H1 (cell line): ENCODE results near the gene TBCD. TPM values are rescaled to one million over a fixed set of nuclear protein-coding genes. Genes with fewer than 3 reads are reported as not detected.

Source experiments
- CTCF ChIA-PET: fragments of 300-600 bp; sonication (Branson Sonifier 250); formaldehyde crosslinking; loops from one replicate; lab custom pipeline; 2021; ENCODE audit not compliant: partially characterized antibody; lab: Charles Lee
- POLR2A ChIA-PET: fragments of 300-600 bp; sonication (Branson Sonifier 250); formaldehyde crosslinking; loops from one replicate; lab custom pipeline; 2021; ENCODE audit warnings: inconsistent platforms; ENCODE audit not compliant: partially characterized antibody; lab: Charles Lee
- DNase-seq, 2 experiments: peaks; one replicate each; pipeline versions ENCODE4 v3.0.0 to v3.0.0-alpha.2; 2010 to 2022; ENCODE audit warnings: low spot score in 2 of 2, low read depth in 1 of 2, mixed read lengths in 1 of 2
- FAIRE-seq: peaks from 2 replicates; lab custom pipeline; 2011; peaks lifted over from hg19 to GRCh38; lab: Jason Lieb, UNC
- H2AFZ ChIP-seq: 2 replicates; pipeline ENCODE4 v1.8.1; 2012; ENCODE audit warnings: low read length, inconsistent platforms
- H2AK5ac ChIP-seq: 2 replicates; pipeline ENCODE4 v1.6.1; 2013; ENCODE audit warnings: low read depth, low read length
- H2BK120ac ChIP-seq: replicated peaks from 2 replicates; pipeline ENCODE3; 2013; ENCODE audit warnings: low read depth, low read length, inconsistent platforms
- H2BK12ac ChIP-seq: 2 replicates; pipeline ENCODE4 v1.6.1; 2013; ENCODE audit warnings: low read depth, low read length
- H2BK15ac ChIP-seq: 2 replicates; pipeline ENCODE4 v1.6.1; 2013; ENCODE audit warnings: low read length
- H2BK20ac ChIP-seq: 2 replicates; pipeline ENCODE4 v1.6.1; 2013; ENCODE audit warnings: low read length
- H2BK5ac ChIP-seq: 2 replicates; pipeline ENCODE4 v1.6.1; 2013; ENCODE audit warnings: low read depth, low read length
- H3K14ac ChIP-seq: 2 replicates; pipeline ENCODE4 v1.6.1; 2013; ENCODE audit warnings: inconsistent platforms; ENCODE audit not compliant: insufficient read length
- H3K18ac ChIP-seq: 2 replicates; pipeline ENCODE4 v1.6.1; 2013; ENCODE audit warnings: low read length; ENCODE audit errors: extremely low read depth
- H3K23ac ChIP-seq: 2 replicates; pipeline ENCODE4 v1.6.1; 2013; ENCODE audit warnings: inconsistent platforms; ENCODE audit not compliant: insufficient read length
- H3K23me2 ChIP-seq: 2 replicates; pipeline ENCODE4 v1.6.1; 2013; ENCODE audit warnings: low read depth, low read length
- H3K27ac ChIP-seq: 2 replicates; pipeline ENCODE4 v1.6.1; 2011; ENCODE audit warnings: low read depth, low read length, inconsistent platforms
- H3K27me3 ChIP-seq, 4 experiments: replicated peaks in 1 of 4; 1 replicate in 1 of 4; 2 replicates in 3 of 4; pipeline versions ENCODE4 v1.6.1 to v1.8.1; 2011 to 2013; ENCODE audit warnings: low read length in 3 of 4, mild to moderate bottlenecking in 3 of 4, inconsistent platforms in 2 of 4, mixed read lengths in 2 of 4, moderate library complexity in 1 of 4; ENCODE audit not compliant: control insufficient read depth in 3 of 4, insufficient read depth in 3 of 4; ENCODE audit errors: extremely low read depth in 1 of 4
- H3K36me3 ChIP-seq, 4 experiments: 2 replicates each; pipeline versions ENCODE4 v1.6.1 to v1.8.1; 2011 to 2013; ENCODE audit warnings: mild to moderate bottlenecking in 4 of 4, low read length in 3 of 4, moderate library complexity in 2 of 4, control low read depth in 1 of 4, inconsistent platforms in 1 of 4; ENCODE audit not compliant: insufficient read depth in 4 of 4, control insufficient read depth in 2 of 4
- H3K4ac ChIP-seq: replicated peaks from 2 replicates; pipeline ENCODE3; 2013; ENCODE audit warnings: low read length, low read depth, mixed read lengths, inconsistent platforms; ENCODE audit not compliant: insufficient read length
- H3K4me1 ChIP-seq, 4 experiments: replicated peaks in 1 of 4; 1 replicate in 1 of 4; 2 replicates in 3 of 4; pipeline versions ENCODE4 v1.6.1 to v1.8.1; 2011 to 2013; ENCODE audit warnings: low read length in 3 of 4, inconsistent platforms in 2 of 4, mixed read lengths in 1 of 4; ENCODE audit not compliant: insufficient read depth in 4 of 4, control insufficient read depth in 3 of 4
- H3K4me2 ChIP-seq, 2 experiments: 2 replicates each; pipeline versions ENCODE4 v1.6.1 to v1.8.1; 2011 to 2013; ENCODE audit warnings: low read depth in 2 of 2, low read length in 2 of 2, control low read depth in 1 of 2, inconsistent platforms in 1 of 2, mild to moderate bottlenecking in 1 of 2; ENCODE audit not compliant: insufficient read depth in 1 of 2
- H3K4me3 ChIP-seq, 4 experiments: fragments of 200-600, 300-600 bp in 1 of 4; sonication (generic), shearing (Covaris generic), sonication (Bioruptor Twin) in 1 of 4; 2 replicates each; pipeline versions ENCODE4 v1.5.1 to v1.8.1; 2011 to 2016; ENCODE audit warnings: low read length in 4 of 4, low read depth in 3 of 4, control low read depth in 2 of 4, inconsistent platforms in 2 of 4, mild to moderate bottlenecking in 2 of 4, mixed read lengths in 1 of 4, moderate library complexity in 1 of 4; ENCODE audit not compliant: insufficient read depth in 2 of 4; ENCODE audit errors: extremely low read depth in 1 of 4
- H3K56ac ChIP-seq: replicated peaks from 2 replicates; pipeline ENCODE3; 2013; ENCODE audit warnings: low read depth, mild to moderate bottlenecking, mixed read lengths, low read length, inconsistent platforms; ENCODE audit not compliant: insufficient read length
- H3K79me1 ChIP-seq: 2 replicates; pipeline ENCODE4 v1.6.1; 2013; ENCODE audit warnings: low read depth, low read length, control low read depth
- H3K79me2 ChIP-seq, 2 experiments: 2 replicates each; pipeline versions ENCODE4 v1.6.1 to v1.8.1; 2012 to 2013; ENCODE audit warnings: low read length in 2 of 2, mild to moderate bottlenecking in 2 of 2, inconsistent platforms in 1 of 2; ENCODE audit not compliant: insufficient read depth in 2 of 2, control insufficient read depth in 1 of 2
- H3K9ac ChIP-seq, 4 experiments: replicated peaks in 1 of 4; 1 replicate in 1 of 4; 2 replicates in 3 of 4; pipeline versions ENCODE4 v1.6.1 to v1.8.1; 2011 to 2013; ENCODE audit warnings: low read depth in 3 of 4, low read length in 3 of 4, control low read depth in 2 of 4, mild to moderate bottlenecking in 2 of 4, moderate library complexity in 2 of 4, inconsistent platforms in 1 of 4; ENCODE audit errors: extremely low read depth in 1 of 4
- H3K9me3 ChIP-seq, 2 experiments: 2 replicates each; pipeline versions ENCODE4 v1.6.1 to v1.8.1; 2012 to 2013; ENCODE audit warnings: mild to moderate bottlenecking in 2 of 2, moderate library complexity in 2 of 2, control low read depth in 1 of 2, inconsistent platforms in 1 of 2, low read depth in 1 of 2, low read length in 1 of 2, mixed read lengths in 1 of 2; ENCODE audit not compliant: insufficient read depth in 2 of 2
- H4K20me1 ChIP-seq, 2 experiments: replicated peaks in 1 of 2; 2 replicates each; pipeline versions ENCODE3 to v1.8.1; 2011 to 2013; ENCODE audit warnings: inconsistent platforms in 2 of 2, low read length in 2 of 2, mild to moderate bottlenecking in 1 of 2; ENCODE audit not compliant: insufficient read depth in 2 of 2, control insufficient read depth in 1 of 2
- H4K5ac ChIP-seq: 2 replicates; pipeline ENCODE4 v1.6.1; 2013; ENCODE audit warnings: low read length, low read depth, mixed read lengths, inconsistent platforms; ENCODE audit not compliant: insufficient read length
- H4K8ac ChIP-seq: 2 replicates; pipeline ENCODE4 v1.8.0; 2013; ENCODE audit warnings: mild to moderate bottlenecking, moderate library complexity, low read length, inconsistent platforms; ENCODE audit not compliant: insufficient read depth; ENCODE audit errors: extremely low read depth
- H4K91ac ChIP-seq: replicated peaks from 2 replicates; pipeline ENCODE3; 2013; ENCODE audit warnings: low read length, mixed read lengths, inconsistent platforms; ENCODE audit not compliant: insufficient read length
- BACH1 ChIP-seq: IDR thresholded peaks from 2 replicates; pipeline ENCODE4 v1.6.1; 2012; ENCODE audit warnings: low read length, improper control_type of control experiment
- CBX5 ChIP-seq: fragments of 300-800, 300-1000 bp; sonication (generic); IDR thresholded peaks from 2 replicates; pipeline ENCODE4 v1.7.1; 2016; ENCODE audit warnings: antibody characterized with exemption, low read length, low read depth
- CBX8 ChIP-seq: fragments of 300-800, 300-1000 bp; sonication (generic); IDR thresholded peaks from 2 replicates; pipeline ENCODE4 v1.7.1; 2016; ENCODE audit warnings: low read depth, low read length, borderline replicate concordance
- CEBPB ChIP-seq: IDR thresholded peaks from 2 replicates; pipeline ENCODE4 v1.6.1; 2012; ENCODE audit warnings: low read depth, low read length
- EGR1 ChIP-seq: IDR thresholded peaks from 2 replicates; pipeline ENCODE4 v1.6.1; 2011; ENCODE audit warnings: low read depth, low read length, borderline replicate concordance
- HDAC6 ChIP-seq: IDR thresholded peaks from one replicate; pipeline ENCODE4 v1.7.1; 2012; ENCODE audit warnings: low read depth, mild to moderate bottlenecking, inconsistent platforms, low read length, moderate library complexity
- KDM1A ChIP-seq: fragments of 200-600, 300-600 bp; sonication (generic); IDR thresholded peaks from 2 replicates; pipeline ENCODE4 v1.7.1; 2016; ENCODE audit warnings: mild to moderate bottlenecking, low read length, borderline replicate concordance
- NRF1 ChIP-seq: IDR thresholded peaks from 2 replicates; pipeline ENCODE4 v1.6.1; 2011; ENCODE audit warnings: mild to moderate bottlenecking, low read depth, low read length, improper control_type of control experiment
- PHF8 ChIP-seq: fragments of 200-600 bp; sonication (generic); conservative IDR thresholded peaks from 2 replicates; pipeline ENCODE4 v1.7.1; 2012; ENCODE audit warnings: low read depth, mild to moderate bottlenecking, inconsistent platforms, low read length, moderate library complexity
- SIX5 ChIP-seq: IDR thresholded peaks from 2 replicates; pipeline ENCODE4 v1.6.1; 2011; ENCODE audit warnings: mild to moderate bottlenecking, low read depth, low read length
- SP2 ChIP-seq: IDR thresholded peaks from 2 replicates; pipeline ENCODE4 v1.6.1; 2012; ENCODE audit warnings: mild to moderate bottlenecking, low read length, inconsistent platforms
- SRF ChIP-seq: IDR thresholded peaks from 2 replicates; pipeline ENCODE4 v1.6.1; 2011; ENCODE audit warnings: mild to moderate bottlenecking, low read depth, low read length, moderate library complexity
- YY1 ChIP-seq: IDR thresholded peaks from 2 replicates; pipeline ENCODE4 v1.6.1; 2011; ENCODE audit warnings: low read depth, mild to moderate bottlenecking, low read length
- WGBS, 2 experiments: shearing (Covaris generic) in 1 of 2; methylation state at CpG; one replicate each; pipeline versions ENCODE4 v1.1.6 to v1.1.7; 2013 to 2015; ENCODE audit warnings: low lambda C conversion rate in 2 of 2, mixed read lengths in 2 of 2, inconsistent platforms in 1 of 2, low coverage in 1 of 2, missing lambda C conversion rate in 1 of 2; ENCODE audit not compliant: insufficient replicate concordance in 2 of 2, insufficient coverage in 1 of 2, insufficient read length in 1 of 2; ENCODE audit errors: extremely low coverage in 1 of 2, missing lambda C conversion rate in 1 of 2; 5-methylcytosine and 5-hydroxymethylcytosine counted together
- polyA plus RNA-seq, 7 experiments: library from polyadenylated mRNA; depleted of rRNA in 3 of 7; stranded (reverse) in 5 of 7; unstranded in 2 of 7; fragments of >200 nt in 5 of 7; fragments of 200-250 nt in 2 of 7; gene quantifications; 1 replicate in 5 of 7; 2 replicates in 1 of 7; 4 replicates in 1 of 7; pipeline versions ENCODE4 v1.2.1 to v1.2.3, GENCODE V29; 2011 to 2013; ENCODE audit warnings: missing spikeins in 2 of 7, mixed read lengths in 2 of 7
- total RNA-seq: library from RNA; stranded (reverse); fragmentation: NEBNext Ultra II Directional; extraction: Animal tissue kit (Norgen Biotek cat#: 25700); gene quantifications from 2 replicates; pipeline ENCODE4 v1.2.1, GENCODE V29; 2021
- TF ChIP-seq, protein P1 (sequence below): IDR thresholded peaks from 2 replicates; pipeline ENCODE4 v1.6.1; 2011; ENCODE audit warnings: low read depth, mild to moderate bottlenecking, low read length; ENCODE audit not compliant: insufficient read depth

Gene TBCD
- total and polyA plus RNA-seq, 2 of the 8 experiments (the other 6 are each of a cell fraction or from before 2014, with no cell fraction given) = 118 to 162 TPM

GRCh38 chr17:82922646-82923045, 170.8 kb downstream of the TBCD start:
- no peak overlapping the region for H2BK12ac ChIP-seq
- no peak overlapping the region for H4K91ac ChIP-seq
- no peak overlapping the region for H3K4ac ChIP-seq
- no peaks in the 10 kb centered on the region for H3K79me2 ChIP-seq
- H3K56ac ChIP-seq = no peak overlapping the region
- no peak overlapping the region for H2BK5ac ChIP-seq
- no peaks in the 10 kb centered on the region for H3K9me3 ChIP-seq
- no peak overlapping the region for H3K18ac ChIP-seq
- no peak overlapping the region for H2AK5ac ChIP-seq
- TF ChIP-seq BACH1 (no peak), NRF1 (no peak), SRF (no peak), YY1 (no peak), CBX5 (no peak), EGR1 (no peak), KDM1A (no peak), CEBPB (no peak), SP2 (no peak), PHF8 (no peak), HDAC6 (no peak), SIX5 (no peak), CBX8 (no peak)
- TF ChIP-seq, protein P1, sequence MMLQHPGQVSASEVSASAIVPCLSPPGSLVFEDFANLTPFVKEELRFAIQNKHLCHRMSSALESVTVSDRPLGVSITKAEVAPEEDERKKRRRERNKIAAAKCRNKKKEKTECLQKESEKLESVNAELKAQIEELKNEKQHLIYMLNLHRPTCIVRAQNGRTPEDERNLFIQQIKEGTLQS = no peak
- TF ChIP-seq, all 59 proteins: peak for 0
- peaks cover 2% of the 10 kb centered on the region in 2 experiments for H4K20me1 ChIP-seq
- H2BK20ac ChIP-seq = no peak overlapping the region
- no peak overlapping the region for H3K23ac ChIP-seq
- FAIRE-seq = no peak
- no peak overlapping the region for H2BK15ac ChIP-seq
- H2BK120ac ChIP-seq = no peak overlapping the region
- H3K79me1 ChIP-seq = no peaks in the 10 kb centered on the region; the same call in 1 of the 2 replicates
- H3K4me2 ChIP-seq = no peak overlapping the region
- DNase-seq = no peak
- ChIA-PET CTCF (no interaction called here), POLR2A (no interaction called here)
- H4K5ac ChIP-seq = no peak overlapping the region
- no peak overlapping the region for H3K9ac ChIP-seq
- no peaks in the 10 kb centered on the region for H3K27me3 ChIP-seq
- H4K8ac ChIP-seq = peak overlapping the region; percentile 5; the same call in 1 of the 2 replicates
- no peaks in the 10 kb centered on the region for H3K4me1 ChIP-seq
- H3K27ac ChIP-seq = no peak overlapping the region
- no peaks in the 10 kb centered on the region for H3K23me2 ChIP-seq
- 95% methylated on average over 19 of the region's 19 CpGs; no CpG with 5 or more reads in 1 of the 2 experiments for WGBS, 2 experiments
- H3K36me3 ChIP-seq = peaks cover 11 to 28% (median 20%) of the 10 kb centered on the region in 4 experiments; a peak in 6 of 8 replicates
- H3K14ac ChIP-seq = no peak overlapping the region
- no peak overlapping the region for H3K4me3 ChIP-seq
- H2AFZ ChIP-seq = no peak overlapping the region
